Mesodermal cell (in vitro differentiated cells): ENCODE results near the gene ROCK2.
"Not testable (repeated sequence)": the region's sequence is repeated elsewhere in the genome, so short reads cannot be mapped to it uniquely, and the experiment has no call there.

Experiments
- H3K27ac ChIP-seq: 2 replicates; pipeline ENCODE4 v1.7.0; 2013; ENCODE audit warnings: mild to moderate bottlenecking, low read depth, low read length, moderate library complexity; ENCODE audit not compliant: severe bottlenecking
- H3K36me3 ChIP-seq: 2 replicates; pipeline ENCODE4 v1.7.1; 2013; ENCODE audit warnings: mild to moderate bottlenecking, low read length, moderate library complexity; ENCODE audit not compliant: control insufficient read depth, insufficient read depth
- H3K4me1 ChIP-seq: one replicate; pipeline ENCODE4 v1.7.1; 2013; ENCODE audit warnings: mild to moderate bottlenecking, low read length; ENCODE audit not compliant: insufficient read depth, control insufficient read depth, poor library complexity, severe bottlenecking
- H3K4me3 ChIP-seq: 2 replicates; pipeline ENCODE4 v1.7.0; 2013; ENCODE audit warnings: low read length, control low read depth, mild to moderate bottlenecking; ENCODE audit not compliant: insufficient read depth, poor library complexity, severe bottlenecking; ENCODE audit errors: extremely low read depth
- H3K9me3 ChIP-seq: 2 replicates; pipeline ENCODE4 v1.7.1; 2013; ENCODE audit warnings: mild to moderate bottlenecking, low read length, moderate library complexity; ENCODE audit not compliant: control insufficient read depth
- WGBS, 2 experiments: methylation state at CpG; one replicate each; pipeline ENCODE4 v1.1.5; 2013; ENCODE audit warnings: missing lambda C conversion rate in 2 of 2; ENCODE audit not compliant: insufficient coverage in 2 of 2; 5-methylcytosine and 5-hydroxymethylcytosine counted together

The ROCK2 gene

GRCh38 chr2:11256166-11256565, 88.3 kb downstream of the ROCK2 start:
- H3K4me1 ChIP-seq = no peaks in the 10 kb centered on the region
- no peaks in the 10 kb centered on the region for H3K9me3 ChIP-seq
- 83 to 88% methylated on average over 2 to 6 of the region's 7 CpGs for WGBS, 2 experiments
- peaks cover 23% of the 10 kb centered on the region for H3K36me3 ChIP-seq
- H3K27ac ChIP-seq = no peak overlapping the region
- H3K4me3 ChIP-seq = no peak overlapping the region

- Histone ChIP-seq H3K4me3 (no peak overlapping the region), H3K27ac (no peak overlapping the region), H3K4me1 (peaks cover 5% of the 10 kb centered on the region), H3K9me3 (no peaks in the 10 kb centered on the region), H3K36me3 (peaks cover 25% of the 10 kb centered on the region)
- WGBS, 2 experiments = 60% methylated on average over 2 of the region's 2 CpGs; no CpG with 5 or more reads in 1 of the 2 experiments
These were observed 90.3 kb downstream of the ROCK2 start for GRCh38 chr2:11254100-11254536.

- not testable (repeated sequence) for H3K4me1 ChIP-seq, H3K4me3 ChIP-seq
- WGBS, 2 experiments = 97 to 100% methylated on average over 2 to 3 of the region's 4 CpGs
These were observed 92.0 kb downstream of the ROCK2 start for GRCh38 chr2:11252458-11252857.

GRCh38 chr2:11250400-11251196, 93.8 kb downstream of the ROCK2 start:
- no peak overlapping the region for H3K4me3 ChIP-seq
- peaks cover 5% of the 10 kb centered on the region for H3K4me1 ChIP-seq
- 96 to 100% methylated on average over 3 of the region's 4 CpGs for WGBS, 2 experiments
- peak overlapping the region; percentile 17 for H3K27ac ChIP-seq
- no peaks in the 10 kb centered on the region for H3K9me3 ChIP-seq
- peaks cover 16% of the 10 kb centered on the region for H3K36me3 ChIP-seq

More at GRCh38 chr2:11252458-11252857, 92.0 kb downstream of the ROCK2 start:
- H3K27ac ChIP-seq, H3K9me3 ChIP-seq: not testable (repeated sequence)
- H3K36me3 ChIP-seq = peaks cover 21% of the 10 kb centered on the region

- no peak overlapping the region for H3K27ac ChIP-seq
- H3K9me3 ChIP-seq = no peaks in the 10 kb centered on the region
- H3K4me3 ChIP-seq = no peak overlapping the region
- WGBS, 2 experiments = no CpG with 5 or more reads among the region's 1 CpG
- peaks cover 31% of the 10 kb centered on the region for H3K36me3 ChIP-seq
- H3K4me1 ChIP-seq = peaks cover 2% of the 10 kb centered on the region
These were observed 99.1 kb downstream of the ROCK2 start for GRCh38 chr2:11245322-11245721.

- Histone ChIP-seq H3K9me3 (no peaks in the 10 kb centered on the region), H3K4me1 (no peaks in the 10 kb centered on the region), H3K27ac (no peak overlapping the region), H3K36me3 (peaks cover 35% of the 10 kb centered on the region), H3K4me3 (no peak overlapping the region)
- WGBS, 2 experiments = 71% methylated on average over 1 of the region's 1 CpG; no CpG with 5 or more reads in 1 of the 2 experiments
These were observed 100.2 kb downstream of the ROCK2 start for GRCh38 chr2:11244091-11244826.

- peaks cover 30% of the 10 kb centered on the region for H3K36me3 ChIP-seq
- no CpG with 5 or more reads among the region's 1 CpG for WGBS, 2 experiments
These were observed 100.9 kb downstream of the ROCK2 start for GRCh38 chr2:11243512-11243911.

GRCh38 chr2:11242542-11243174, 101.8 kb downstream of the ROCK2 start:
- Histone ChIP-seq H3K36me3 (peaks cover 28% of the 10 kb centered on the region), H3K4me1 (no peaks in the 10 kb centered on the region), H3K27ac (no peak overlapping the region), H3K4me3 (no peak overlapping the region), H3K9me3 (no peaks in the 10 kb centered on the region)
- WGBS, 2 experiments = 100% methylated on average over 2 of the region's 2 CpGs

More at GRCh38 chr2:11243512-11243911, 100.9 kb downstream of the ROCK2 start:
- Histone ChIP-seq H3K4me3 (no peak overlapping the region), H3K4me1 (no peaks in the 10 kb centered on the region), H3K9me3 (no peaks in the 10 kb centered on the region), H3K27ac (no peak overlapping the region)

- Histone ChIP-seq H3K4me3 (no peak overlapping the region), H3K36me3 (peaks cover 20% of the 10 kb centered on the region), H3K4me1 (no peaks in the 10 kb centered on the region), H3K9me3 (no peaks in the 10 kb centered on the region), H3K27ac (no peak overlapping the region)
- WGBS, 2 experiments = 100% methylated on average over 1 to 2 of the region's 3 CpGs
These were observed 102.8 kb downstream of the ROCK2 start for GRCh38 chr2:11241412-11242203.
